ENCODE data around the gene TNRC6C. TPM values are rescaled to one million over a fixed set of nuclear protein-coding genes. Genes with fewer than 3 reads are reported as not detected.

Gene TNRC6C
- total and polyA plus RNA-seq, 2 of the 13 experiments (the other 11 are each of a cell fraction or from before 2014, with no cell fraction given): 0.66 to 4.9 TPM

GRCh38 chr17:78127239-78127887 is 168.9 kb downstream of the TNRC6C start (continued):
- peak; percentile 45; the same call in 1 of the 2 replicates for TF ChIP-seq STAT6 (CRISPR knock-in tag; IDR thresholded peaks at IDR 0.05; ENCODE audit: borderline replicate concordance)
- peak; percentile 54 for TF ChIP-seq XRCC5 (optimal IDR thresholded peaks at IDR 0.05; ENCODE audit: low read length)
- peak; percentile 66 for TF ChIP-seq YY1 (IDR thresholded peaks at IDR 0.05; ENCODE audit: insufficient read depth, insufficient replicate concordance, low read depth, low read length)
- peak in 1 of 2 experiments; percentile 72; a peak in 3 of 4 replicates for TF ChIP-seq HMGXB4 (CRISPR knock-in tag; IDR thresholded peaks at IDR 0.05; ENCODE audit: borderline replicate concordance in 1 of 2, low read depth in 1 of 2)
- TF ChIP-seq ZBTB21 (CRISPR knock-in tag; IDR thresholded peaks at IDR 0.05): peak; percentile 67
- peak; percentile 64; the same call in 1 of the 2 replicates for TF ChIP-seq ZNF430 (CRISPR knock-in tag; IDR thresholded peaks at IDR 0.05)
- TF ChIP-seq STAT5B (CRISPR knock-in tag; IDR thresholded peaks at IDR 0.05): 0 out of 2 replicates have a peak, but pooled peaks have one; percentile 70
- peak; percentile 30; the same call in 1 of the 2 replicates for TF ChIP-seq KLF6 (CRISPR knock-in tag; IDR thresholded peaks at IDR 0.05)
- peak; percentile 10; the same call in 1 of the 2 replicates for TF ChIP-seq RAD21 (CRISPR knock-in tag; IDR thresholded peaks at IDR 0.05)
- TF ChIP-seq ZNF569 (CRISPR knock-in tag; IDR thresholded peaks at IDR 0.05; ENCODE audit: borderline replicate concordance): no peak
- no peak for TF ChIP-seq SOX13 (IDR thresholded peaks at IDR 0.05)
- peak in 1 of 2 experiments; percentile 60; a peak in 1 of 4 replicates for TF ChIP-seq SOX13 (CRISPR knock-in tag; conservative IDR thresholded peaks at IDR 0.05 in 1 of 2, IDR thresholded peaks at IDR 0.05 in 1 of 2)
- TF ChIP-seq PAXIP1 (CRISPR knock-in tag; conservative IDR thresholded peaks at IDR 0.05): peak; percentile 84
- no peak for TF ChIP-seq ZNF282 (IDR thresholded peaks at IDR 0.05; ENCODE audit: partially characterized antibody)
- no peak for TF ChIP-seq CCAR2 (optimal IDR thresholded peaks at IDR 0.05; ENCODE audit: low read depth, low read length)
- TF ChIP-seq ZNF572 (CRISPR knock-in tag; IDR thresholded peaks at IDR 0.05): peak; percentile 46; the same call in 1 of the 2 replicates
- no peak; the same call in 1 of the 2 replicates for TF ChIP-seq WIZ (CRISPR knock-in tag; IDR thresholded peaks at IDR 0.05)
- TF ChIP-seq HMG20B (CRISPR knock-in tag; conservative IDR thresholded peaks at IDR 0.05): no peak; the same call in 1 of the 2 replicates
- no peak for TF ChIP-seq HES4 (CRISPR knock-in tag; IDR thresholded peaks at IDR 0.05; ENCODE audit: borderline replicate concordance)
- TF ChIP-seq ZNF496 (CRISPR knock-in tag; IDR thresholded peaks at IDR 0.05; ENCODE audit: insufficient replicate concordance): no peak
